ENCODE results near the gene PAQR8. TPM values are rescaled to one million over a fixed set of nuclear protein-coding genes. Genes with fewer than 3 reads are reported as not detected.

Gene PAQR8
- total and polyA plus RNA-seq, 2 experiments from 2014 or later, result 20.8 to 36.9 TPM

- WGBS (ENCODE audit: low lambda C conversion rate, missing lambda C conversion rate), result 40% methylated on average over 3 of the region's 3 CpGs
- no peaks in the 10 kb centered on the region for H4K20me1 ChIP-seq (ENCODE audit: insufficient read depth, poor library complexity, severe bottlenecking)
- DNase-seq (ENCODE audit: low spot score), result no peak
- H3K9me3 ChIP-seq (ENCODE audit: low read depth), result no peaks in the 10 kb centered on the region
- H3K36me3 ChIP-seq (replicated peaks; ENCODE audit: insufficient read depth, low read depth), result no peaks in the 10 kb centered on the region
- no peaks in the 10 kb centered on the region for H3K27me3 ChIP-seq
- no peak for TF ChIP-seq EZH2 (IDR thresholded peaks at IDR 0.05; ENCODE audit: borderline replicate concordance)
- no peak for TF ChIP-seq EZH2phosphoT487 (IDR thresholded peaks at IDR 0.05; ENCODE audit: low read depth, severe bottlenecking, unreplicated experiment)
- TF ChIP-seq, protein P1, sequence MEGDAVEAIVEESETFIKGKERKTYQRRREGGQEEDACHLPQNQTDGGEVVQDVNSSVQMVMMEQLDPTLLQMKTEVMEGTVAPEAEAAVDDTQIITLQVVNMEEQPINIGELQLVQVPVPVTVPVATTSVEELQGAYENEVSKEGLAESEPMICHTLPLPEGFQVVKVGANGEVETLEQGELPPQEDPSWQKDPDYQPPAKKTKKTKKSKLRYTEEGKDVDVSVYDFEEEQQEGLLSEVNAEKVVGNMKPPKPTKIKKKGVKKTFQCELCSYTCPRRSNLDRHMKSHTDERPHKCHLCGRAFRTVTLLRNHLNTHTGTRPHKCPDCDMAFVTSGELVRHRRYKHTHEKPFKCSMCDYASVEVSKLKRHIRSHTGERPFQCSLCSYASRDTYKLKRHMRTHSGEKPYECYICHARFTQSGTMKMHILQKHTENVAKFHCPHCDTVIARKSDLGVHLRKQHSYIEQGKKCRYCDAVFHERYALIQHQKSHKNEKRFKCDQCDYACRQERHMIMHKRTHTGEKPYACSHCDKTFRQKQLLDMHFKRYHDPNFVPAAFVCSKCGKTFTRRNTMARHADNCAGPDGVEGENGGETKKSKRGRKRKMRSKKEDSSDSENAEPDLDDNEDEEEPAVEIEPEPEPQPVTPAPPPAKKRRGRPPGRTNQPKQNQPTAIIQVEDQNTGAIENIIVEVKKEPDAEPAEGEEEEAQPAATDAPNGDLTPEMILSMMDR (IDR thresholded peaks at IDR 0.05; ENCODE audit: poor library complexity), result no peak
- no peak overlapping the region for H2AFZ ChIP-seq
- H3K79me2 ChIP-seq, result peaks cover 87% of the 10 kb centered on the region
- H3K4me3 ChIP-seq, result no peak overlapping the region
- no peak overlapping the region for H3K27ac ChIP-seq
- H3K4me1 ChIP-seq (ENCODE audit: insufficient read depth), result peaks cover 10% of the 10 kb centered on the region
- peak overlapping the region; percentile 90 for H3K4me2 ChIP-seq
- no peaks in the 10 kb centered on the region for H3K9me2 ChIP-seq (replicated peaks; ENCODE audit: insufficient read depth)
Measured at GRCh38 chr6:52365866-52366540, 4.1 kb downstream of the PAQR8 start.

GRCh38 chr6:52368002-52368401 lies 6.1 kb downstream of the PAQR8 start:
- TF ChIP-seq EZH2phosphoT487 (IDR thresholded peaks at IDR 0.05; ENCODE audit: low read depth, severe bottlenecking, unreplicated experiment) (no peak), EZH2 (IDR thresholded peaks at IDR 0.05; ENCODE audit: borderline replicate concordance) (no peak)
- TF ChIP-seq, protein P1 (IDR thresholded peaks at IDR 0.05; ENCODE audit: poor library complexity), result no peak
- Histone ChIP-seq H3K9me3 (ENCODE audit: low read depth) (no peaks in the 10 kb centered on the region), H3K36me3 (replicated peaks; ENCODE audit: insufficient read depth, low read depth) (no peaks in the 10 kb centered on the region), H3K4me2 (peak overlapping the region; percentile 17), H3K27me3 (no peaks in the 10 kb centered on the region), H4K20me1 (ENCODE audit: insufficient read depth, poor library complexity, severe bottlenecking) (no peaks in the 10 kb centered on the region), H3K27ac (no peak overlapping the region), H3K4me3 (no peak overlapping the region), H3K9me2 (replicated peaks; ENCODE audit: insufficient read depth) (no peaks in the 10 kb centered on the region), H3K79me2 (peaks cover 89% of the 10 kb centered on the region), H2AFZ (no peak overlapping the region), H3K4me1 (ENCODE audit: insufficient read depth) (peaks cover 14% of the 10 kb centered on the region)
- 86% methylated on average over 6 of the region's 6 CpGs for WGBS (ENCODE audit: low lambda C conversion rate, missing lambda C conversion rate)
- no peak for DNase-seq (ENCODE audit: low spot score)

DNA sequence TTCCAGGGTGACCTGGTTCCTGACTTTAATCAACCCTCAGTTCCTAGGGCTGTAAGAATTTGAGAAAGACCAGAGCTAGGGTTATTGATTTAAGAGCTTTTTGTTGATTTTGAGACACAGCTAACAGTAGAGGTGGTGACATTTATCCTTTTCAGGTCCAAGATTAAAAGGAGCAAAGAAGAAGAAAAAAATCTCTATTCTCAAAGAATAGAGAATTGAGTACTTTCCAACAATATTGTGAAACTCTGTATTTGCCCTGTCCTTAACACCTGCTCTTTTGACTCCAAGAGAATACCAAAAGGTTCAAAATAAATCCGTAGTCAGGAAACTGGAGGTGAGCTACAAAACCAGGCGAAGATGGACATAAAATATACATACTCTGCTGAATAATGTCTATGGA lies 7.3 kb downstream of the PAQR8 start:
- Histone ChIP-seq H3K27me3 (no peaks in the 10 kb centered on the region), H3K79me2 (peaks cover 89% of the 10 kb centered on the region), H3K9me2 (replicated peaks; ENCODE audit: insufficient read depth) (no peaks in the 10 kb centered on the region), H3K4me2 (no peak overlapping the region), H3K4me1 (ENCODE audit: insufficient read depth) (peaks cover 14% of the 10 kb centered on the region), H3K9me3 (ENCODE audit: low read depth) (no peaks in the 10 kb centered on the region), H3K27ac (no peak overlapping the region), H3K4me3 (no peak overlapping the region), H2AFZ (no peak overlapping the region), H4K20me1 (ENCODE audit: insufficient read depth, poor library complexity, severe bottlenecking) (no peaks in the 10 kb centered on the region), H3K36me3 (replicated peaks; ENCODE audit: insufficient read depth, low read depth) (no peaks in the 10 kb centered on the region)
- no peak for DNase-seq (ENCODE audit: low spot score)
- WGBS (ENCODE audit: low lambda C conversion rate, missing lambda C conversion rate), result 96% methylated on average over 2 of the region's 2 CpGs
- TF ChIP-seq EZH2 (IDR thresholded peaks at IDR 0.05; ENCODE audit: borderline replicate concordance) (no peak), EZH2phosphoT487 (IDR thresholded peaks at IDR 0.05; ENCODE audit: low read depth, severe bottlenecking, unreplicated experiment) (no peak)
- TF ChIP-seq, protein P1 (IDR thresholded peaks at IDR 0.05; ENCODE audit: poor library complexity), result no peak
